ENCODE data around the gene NRXN3. TPM values are rescaled to one million over a fixed set of nuclear protein-coding genes. Genes with fewer than 3 reads are reported as not detected.

NRXN3 gene
- total and polyA plus RNA-seq, 2 of the 4 experiments (the other 2 are of a cell fraction), result 4.8 to 25.1 TPM

- no peak overlapping the region for H3K18ac ChIP-seq (ENCODE audit: low read depth, low read length)
- no peak overlapping the region for H2AK5ac ChIP-seq (ENCODE audit: low read depth, low read length)
- dilution Hi-C loops (cut with HindIII; ENCODE audit: low sequenced_read_pairs, unreplicated experiment) (no loop called here), in situ Hi-C loops (cut with MboI; ENCODE audit: low sequenced_read_pairs) (no loop called here), intact Hi-C loops (cut with micrococcal nuclease) (no loop called here)
- H3K36me3 ChIP-seq (ENCODE audit: control insufficient read depth, insufficient read depth, low read length), result no peaks in the 10 kb centered on the region
- no peak overlapping the region for H3K23ac ChIP-seq (ENCODE audit: low read depth, low read length)
- CTCF ChIA-PET, result no interaction called here
- H4K91ac ChIP-seq (ENCODE audit: insufficient read depth, low read depth, low read length), result no peak overlapping the region
- H2BK20ac ChIP-seq (ENCODE audit: low read depth, low read length), result no peak overlapping the region
- H3K27ac ChIP-seq (ENCODE audit: insufficient read depth, low read length), result no peak overlapping the region
- H2BK120ac ChIP-seq (ENCODE audit: low read depth, low read length), result no peak overlapping the region
- no peak for DNase-seq
- no peak for ATAC-seq (ENCODE audit: low read depth)
- no peaks in the 10 kb centered on the region for H4K20me1 ChIP-seq (ENCODE audit: insufficient read depth, low read length)
- H3K79me1 ChIP-seq (ENCODE audit: low read depth in 1 of 2, low read length in 2 of 2), result peaks cover 0 to 2% of the 10 kb centered on the region in 2 experiments; a peak in 1 of 4 replicates
- H4K5ac ChIP-seq (ENCODE audit: low read depth, low read length), result no peak overlapping the region
- no TSS peak for BruUV-seq (replicated peaks)
- no peak overlapping the region for H2AK9ac ChIP-seq (replicated peaks; ENCODE audit: low read depth, low read length, poor library complexity)
- H3K4ac ChIP-seq (ENCODE audit: low read depth, low read length), result no peak overlapping the region
- H3K9ac ChIP-seq (ENCODE audit: low read depth, low read length), result no peak overlapping the region
- no peak overlapping the region for H3K4me2 ChIP-seq (ENCODE audit: low read depth, low read length)
- H3K9me1 ChIP-seq (ENCODE audit: insufficient read depth, low read length), result peaks cover 1% of the 10 kb centered on the region; the same call in 1 of the 2 replicates
- H2BK5ac ChIP-seq (ENCODE audit: low read depth, low read length, poor library complexity, severe bottlenecking), result no peak overlapping the region
- no peak overlapping the region for H3K56ac ChIP-seq (ENCODE audit: extremely low read depth, insufficient read depth, low read length)
- H3K4me3 ChIP-seq (ENCODE audit: insufficient read depth, low read depth, low read length), result no peak overlapping the region
- no peak overlapping the region for H2AFZ ChIP-seq (replicated peaks; ENCODE audit: low read length, poor library complexity)
- TF ChIP-seq ELK1 (IDR thresholded peaks at IDR 0.05; ENCODE audit: borderline replicate concordance, low read depth, low read length) (no peak), NFE2L2 (IDR thresholded peaks at IDR 0.05; ENCODE audit: low read depth, low read length) (no peak), RCOR1 (IDR thresholded peaks at IDR 0.05; ENCODE audit: insufficient replicate concordance, low read length) (no peak), CHD1 (IDR thresholded peaks at IDR 0.05; ENCODE audit: low read depth, low read length) (no peak), CEBPB (IDR thresholded peaks at IDR 0.05; ENCODE audit: low read depth, low read length) (no peak), RFX5 (IDR thresholded peaks at IDR 0.05; ENCODE audit: low read depth, low read length) (no peak), POLR2A (IDR thresholded peaks at IDR 0.05; ENCODE audit: low read depth, low read length) (no peak), USF2 (IDR thresholded peaks at IDR 0.05; ENCODE audit: low read depth, low read length) (no peak), MAFK (IDR thresholded peaks at IDR 0.05; ENCODE audit: low read depth, low read length) (no peak), BHLHE40 (IDR thresholded peaks at IDR 0.05; ENCODE audit: low read depth, low read length) (no peak), SMC3 (IDR thresholded peaks at IDR 0.05; ENCODE audit: low read depth, low read length) (no peak), MAZ (IDR thresholded peaks at IDR 0.05; ENCODE audit: borderline replicate concordance, low read depth, low read length) (no peak), CTCF (conservative IDR thresholded peaks at IDR 0.05; ENCODE audit: low read depth, low read length) (no peak), MXI1 (IDR thresholded peaks at IDR 0.05; ENCODE audit: borderline replicate concordance, low read depth, low read length) (no peak)
- POLR2A ChIA-PET (ENCODE audit: unreplicated experiment), result no interaction called here
- H4K8ac ChIP-seq (ENCODE audit: low read depth in 2 of 2, low read length in 2 of 2), result no peak overlapping the region
- peaks cover 1% of the 10 kb centered on the region; the same call in 1 of the 2 replicates for H3K4me1 ChIP-seq (ENCODE audit: control insufficient read depth, insufficient read depth, low read length)
- no peak overlapping the region for H3K14ac ChIP-seq (replicated peaks; ENCODE audit: low read depth, low read length)
- H2BK15ac ChIP-seq (ENCODE audit: low read depth, low read length), result no peak overlapping the region
- peaks cover 5% of the 10 kb centered on the region for H3K27me3 ChIP-seq (ENCODE audit: control insufficient read depth, insufficient read depth, low read length)
- H3K9me3 ChIP-seq (ENCODE audit: control insufficient read depth, insufficient read depth, low read length), result no peaks in the 10 kb centered on the region
These were observed 1115.1 kb downstream of the NRXN3 start for GRCh38 chr14:79285263-79285662.

All from IMR-90 (cell line).